ENCODE measurements around the gene DAP. TPM values are rescaled to one million over a fixed set of nuclear protein-coding genes. Genes with fewer than 3 reads are reported as not detected.

DAP gene
- total RNA-seq, 1 experiment from 2014 or later, result 108 TPM

DNA sequence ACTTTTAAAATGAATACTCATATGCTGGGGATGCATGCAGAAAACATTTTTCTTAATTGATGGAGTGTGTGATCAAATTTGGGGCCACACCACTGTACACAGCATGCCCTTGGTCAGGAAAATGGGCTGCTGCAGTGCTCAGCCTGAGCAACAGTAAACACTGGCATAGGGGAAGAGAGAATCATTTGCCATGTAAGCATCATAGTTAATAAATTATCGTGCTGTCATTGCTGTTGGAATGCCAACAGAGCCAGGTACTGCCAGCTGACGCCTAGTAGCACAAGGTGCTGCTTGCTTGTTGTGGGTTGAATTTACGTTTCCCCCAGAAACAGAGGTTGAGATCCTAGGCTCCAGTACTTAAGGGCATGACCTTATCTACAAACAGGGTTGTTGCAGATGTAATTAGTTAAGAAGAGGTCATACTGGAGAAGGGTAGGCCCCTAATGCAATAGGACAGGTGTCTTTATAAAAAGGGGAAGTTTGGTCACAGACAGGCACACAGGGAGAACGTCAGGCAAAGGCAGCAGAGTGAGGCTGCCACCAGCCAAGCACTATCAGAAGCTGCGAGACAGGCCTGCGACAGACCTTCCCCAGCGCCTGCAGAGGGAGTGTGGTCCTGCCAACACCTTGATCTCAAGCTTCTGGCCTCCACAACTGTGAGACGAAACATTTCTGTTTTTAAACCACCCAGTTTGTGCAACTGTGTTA, 25.3 kb downstream of the DAP start:
- Histone ChIP-seq H3K27ac (ENCODE audit: low read length) (no peak overlapping the region), H3K9me3 (ENCODE audit: control insufficient read depth, insufficient read depth, low read depth, low read length) (peaks cover 7% of the 10 kb centered on the region), H3K4me3 (ENCODE audit: low read depth in 2 of 2, low read length in 2 of 2) (no peak overlapping the region), H3K27me3 (ENCODE audit: control insufficient read depth, insufficient read depth, low read length) (no peaks in the 10 kb centered on the region), H3K4me1 (ENCODE audit: control insufficient read depth, insufficient read depth, low read length) (no peaks in the 10 kb centered on the region; the same call in 1 of the 2 replicates), H3K36me3 (ENCODE audit: control insufficient read depth, insufficient read depth, low read length) (no peaks in the 10 kb centered on the region)
- TF ChIP-seq, protein P1, sequence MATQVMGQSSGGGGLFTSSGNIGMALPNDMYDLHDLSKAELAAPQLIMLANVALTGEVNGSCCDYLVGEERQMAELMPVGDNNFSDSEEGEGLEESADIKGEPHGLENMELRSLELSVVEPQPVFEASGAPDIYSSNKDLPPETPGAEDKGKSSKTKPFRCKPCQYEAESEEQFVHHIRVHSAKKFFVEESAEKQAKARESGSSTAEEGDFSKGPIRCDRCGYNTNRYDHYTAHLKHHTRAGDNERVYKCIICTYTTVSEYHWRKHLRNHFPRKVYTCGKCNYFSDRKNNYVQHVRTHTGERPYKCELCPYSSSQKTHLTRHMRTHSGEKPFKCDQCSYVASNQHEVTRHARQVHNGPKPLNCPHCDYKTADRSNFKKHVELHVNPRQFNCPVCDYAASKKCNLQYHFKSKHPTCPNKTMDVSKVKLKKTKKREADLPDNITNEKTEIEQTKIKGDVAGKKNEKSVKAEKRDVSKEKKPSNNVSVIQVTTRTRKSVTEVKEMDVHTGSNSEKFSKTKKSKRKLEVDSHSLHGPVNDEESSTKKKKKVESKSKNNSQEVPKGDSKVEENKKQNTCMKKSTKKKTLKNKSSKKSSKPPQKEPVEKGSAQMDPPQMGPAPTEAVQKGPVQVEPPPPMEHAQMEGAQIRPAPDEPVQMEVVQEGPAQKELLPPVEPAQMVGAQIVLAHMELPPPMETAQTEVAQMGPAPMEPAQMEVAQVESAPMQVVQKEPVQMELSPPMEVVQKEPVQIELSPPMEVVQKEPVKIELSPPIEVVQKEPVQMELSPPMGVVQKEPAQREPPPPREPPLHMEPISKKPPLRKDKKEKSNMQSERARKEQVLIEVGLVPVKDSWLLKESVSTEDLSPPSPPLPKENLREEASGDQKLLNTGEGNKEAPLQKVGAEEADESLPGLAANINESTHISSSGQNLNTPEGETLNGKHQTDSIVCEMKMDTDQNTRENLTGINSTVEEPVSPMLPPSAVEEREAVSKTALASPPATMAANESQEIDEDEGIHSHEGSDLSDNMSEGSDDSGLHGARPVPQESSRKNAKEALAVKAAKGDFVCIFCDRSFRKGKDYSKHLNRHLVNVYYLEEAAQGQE (IDR thresholded peaks at IDR 0.05; ENCODE audit: insufficient read depth in 1 of 2, low read depth in 2 of 2, low read length in 1 of 2), result no peak
- TF ChIP-seq, protein P2, sequence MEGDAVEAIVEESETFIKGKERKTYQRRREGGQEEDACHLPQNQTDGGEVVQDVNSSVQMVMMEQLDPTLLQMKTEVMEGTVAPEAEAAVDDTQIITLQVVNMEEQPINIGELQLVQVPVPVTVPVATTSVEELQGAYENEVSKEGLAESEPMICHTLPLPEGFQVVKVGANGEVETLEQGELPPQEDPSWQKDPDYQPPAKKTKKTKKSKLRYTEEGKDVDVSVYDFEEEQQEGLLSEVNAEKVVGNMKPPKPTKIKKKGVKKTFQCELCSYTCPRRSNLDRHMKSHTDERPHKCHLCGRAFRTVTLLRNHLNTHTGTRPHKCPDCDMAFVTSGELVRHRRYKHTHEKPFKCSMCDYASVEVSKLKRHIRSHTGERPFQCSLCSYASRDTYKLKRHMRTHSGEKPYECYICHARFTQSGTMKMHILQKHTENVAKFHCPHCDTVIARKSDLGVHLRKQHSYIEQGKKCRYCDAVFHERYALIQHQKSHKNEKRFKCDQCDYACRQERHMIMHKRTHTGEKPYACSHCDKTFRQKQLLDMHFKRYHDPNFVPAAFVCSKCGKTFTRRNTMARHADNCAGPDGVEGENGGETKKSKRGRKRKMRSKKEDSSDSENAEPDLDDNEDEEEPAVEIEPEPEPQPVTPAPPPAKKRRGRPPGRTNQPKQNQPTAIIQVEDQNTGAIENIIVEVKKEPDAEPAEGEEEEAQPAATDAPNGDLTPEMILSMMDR (IDR thresholded peaks at IDR 0.05), result no peak
- TF ChIP-seq SIN3A (IDR thresholded peaks at IDR 0.05; ENCODE audit: borderline replicate concordance, insufficient read depth, low read depth, low read length) (no peak), TCF7L2 (IDR thresholded peaks at IDR 0.05; ENCODE audit: low read depth, low read length) (no peak), POLR2AphosphoS5 (IDR thresholded peaks at IDR 0.05; ENCODE audit: low read depth, low read length) (no peak)
- BruUV-seq (replicated peaks), result no TSS peak
- intact Hi-C loops (cut with micrococcal nuclease; ENCODE audit: unreplicated experiment) (no loop called here), in situ Hi-C loops (cut with HindIII; ENCODE audit: low pct_unique_long_range_greater_than_20kb, low sequenced_read_pairs) (no loop called here)
- ATAC-seq, result no peak; the same call in 1 of the 2 replicates
- CTCF ChIA-PET, result no interaction called here
- no peak for DNase-seq (ENCODE audit: low read depth, low spot score)
- POLR2A ChIA-PET, result no interaction called here

DNA sequence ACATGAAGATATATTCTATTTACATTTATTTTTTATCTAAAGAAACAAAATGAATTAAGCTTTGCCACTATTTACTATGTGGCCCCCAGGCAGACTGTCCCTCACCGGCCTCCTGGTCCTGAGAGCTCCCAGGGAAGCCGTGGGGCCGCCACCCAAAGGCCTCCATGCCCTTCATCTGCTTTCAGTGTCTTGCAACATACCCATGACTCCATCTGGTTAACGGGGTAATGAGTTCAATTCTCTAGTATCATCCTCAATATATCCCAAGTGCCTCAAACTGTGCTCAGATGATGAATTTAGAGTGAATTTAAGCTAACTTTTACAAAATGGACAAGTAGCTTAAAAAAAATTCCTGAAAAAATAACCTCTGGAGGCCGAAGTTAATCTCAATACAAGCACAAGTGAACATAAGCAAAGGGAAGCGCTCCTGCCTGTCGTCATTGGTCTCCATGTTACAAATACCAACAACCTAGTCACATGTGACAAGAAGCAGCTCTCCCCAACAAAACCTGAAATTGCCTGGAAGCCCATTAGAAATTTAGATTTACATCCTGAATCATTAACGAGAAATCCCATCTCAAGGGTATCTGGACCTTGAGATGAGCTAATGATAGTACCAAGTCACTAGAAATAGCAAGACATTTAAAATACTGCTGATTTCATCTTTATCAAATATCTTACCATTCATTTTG, 26.1 kb downstream of the DAP start:
- ChIA-PET POLR2A (interaction anchor here (0.5 kb wide), 1 partner anchor 246 kb away, joined by 5 read pairs; no protein-coding TSS in a partner anchor), CTCF (no interaction called here)
- in situ Hi-C loops (cut with HindIII; ENCODE audit: low pct_unique_long_range_greater_than_20kb, low sequenced_read_pairs), result no loop called here
- ATAC-seq, result no peak
- BruUV-seq (replicated peaks), result no TSS peak
- Histone ChIP-seq H3K27ac (ENCODE audit: low read length) (no peak overlapping the region), H3K27me3 (ENCODE audit: control insufficient read depth, insufficient read depth, low read length) (no peaks in the 10 kb centered on the region), H3K4me3 (ENCODE audit: low read depth in 2 of 2, low read length in 2 of 2) (no peak overlapping the region), H3K36me3 (ENCODE audit: control insufficient read depth, insufficient read depth, low read length) (no peaks in the 10 kb centered on the region), H3K4me1 (ENCODE audit: control insufficient read depth, insufficient read depth, low read length) (no peaks in the 10 kb centered on the region; the same call in 1 of the 2 replicates), H3K9me3 (ENCODE audit: control insufficient read depth, insufficient read depth, low read depth, low read length) (peaks cover under 1% of the 10 kb centered on the region)
- intact Hi-C loops (cut with micrococcal nuclease; ENCODE audit: unreplicated experiment), result no loop called here
- no peak for DNase-seq (ENCODE audit: low read depth, low spot score)
- TF ChIP-seq TCF7L2 (IDR thresholded peaks at IDR 0.05; ENCODE audit: low read depth, low read length) (no peak), SIN3A (IDR thresholded peaks at IDR 0.05; ENCODE audit: borderline replicate concordance, insufficient read depth, low read depth, low read length) (no peak), POLR2AphosphoS5 (IDR thresholded peaks at IDR 0.05; ENCODE audit: low read depth, low read length) (no peak)
- TF ChIP-seq, protein P2 (IDR thresholded peaks at IDR 0.05), result no peak
- TF ChIP-seq, protein P1 (IDR thresholded peaks at IDR 0.05; ENCODE audit: insufficient read depth in 1 of 2, low read depth in 2 of 2, low read length in 1 of 2), result no peak
